Mesendoderm (in vitro differentiated cells): Measurements from ENCODE around the gene TYW1B.
"Not testable (repeated sequence)": the region's sequence is repeated elsewhere in the genome, so short reads cannot be mapped to it uniquely, and the experiment has no call there.

Experiments used
- DNase-seq: peaks from one replicate; pipeline ENCODE4 v3.0.0; 2013
- H2AK5ac ChIP-seq: 2 replicates; pipeline ENCODE4 v1.6.1; 2013; ENCODE audit warnings: low read length, inconsistent platforms
- H2BK120ac ChIP-seq: 2 replicates; pipeline ENCODE4 v1.6.1; 2013; ENCODE audit warnings: low read depth, mild to moderate bottlenecking, low read length, moderate library complexity, mixed read lengths
- H2BK15ac ChIP-seq: replicated peaks from 2 replicates; pipeline ENCODE4 v1.6.1; 2013; ENCODE audit warnings: low read depth, mild to moderate bottlenecking, moderate library complexity
- H2BK5ac ChIP-seq: 2 replicates; pipeline ENCODE4 v1.6.1; 2013; ENCODE audit warnings: low read length, inconsistent platforms
- H3K18ac ChIP-seq: 2 replicates; pipeline ENCODE4 v1.6.1; 2013; ENCODE audit warnings: mild to moderate bottlenecking, low read length, mixed read lengths
- H3K23ac ChIP-seq: one replicate; pipeline ENCODE4 v1.6.1; 2013; ENCODE audit warnings: low read length
- H3K27ac ChIP-seq: 2 replicates; pipeline ENCODE4 v1.5.1; 2013; ENCODE audit warnings: low read depth, mild to moderate bottlenecking, inconsistent platforms, low read length, moderate library complexity
- H3K27me3 ChIP-seq: 2 replicates; pipeline ENCODE4 v1.6.1; 2013; ENCODE audit warnings: low read length, control low read depth, mild to moderate bottlenecking, inconsistent platforms; ENCODE audit not compliant: insufficient read depth, poor library complexity
- H3K36me3 ChIP-seq: 2 replicates; pipeline ENCODE4 v1.6.1; 2013; ENCODE audit warnings: low read length, inconsistent platforms; ENCODE audit not compliant: control insufficient read depth, insufficient read depth
- H3K4ac ChIP-seq: one replicate; pipeline ENCODE4 v1.6.1; 2013; ENCODE audit warnings: low read depth, mild to moderate bottlenecking, low read length, moderate library complexity
- H3K4me1 ChIP-seq: 2 replicates; pipeline ENCODE4 v1.6.1; 2013; ENCODE audit warnings: low read depth, low read length, inconsistent platforms; ENCODE audit not compliant: control insufficient read depth
- H3K4me2 ChIP-seq: 2 replicates; pipeline ENCODE4 v1.6.1; 2013; ENCODE audit warnings: low read length
- H3K4me3 ChIP-seq: 2 replicates; pipeline ENCODE4 v1.5.1; 2013; ENCODE audit warnings: mild to moderate bottlenecking, low read length
- H3K56ac ChIP-seq: one replicate; pipeline ENCODE4 v1.6.1; 2013; ENCODE audit warnings: low read length
- H3K79me1 ChIP-seq: 2 replicates; pipeline ENCODE4 v1.6.1; 2013; ENCODE audit warnings: low read length, inconsistent platforms
- H3K79me2 ChIP-seq: 2 replicates; pipeline ENCODE4 v1.6.1; 2013; ENCODE audit warnings: mild to moderate bottlenecking, low read length; ENCODE audit not compliant: control insufficient read depth, insufficient read depth
- H3K9ac ChIP-seq: 2 replicates; pipeline ENCODE4 v1.6.1; 2013; ENCODE audit warnings: low read length, inconsistent platforms
- H4K5ac ChIP-seq: one replicate; pipeline ENCODE4 v1.6.1; 2013; ENCODE audit warnings: low read length
- H4K8ac ChIP-seq: one replicate; pipeline ENCODE4 v1.6.1; 2013; ENCODE audit warnings: low read depth, mild to moderate bottlenecking, control low read depth, low read length, moderate library complexity
- WGBS: extraction: QIAGEN DNeasy Blood & Tissue Kit; methylation state at CpG from one replicate; pipeline ENCODE4 v1.1.7; 2013; ENCODE audit warnings: low lambda C conversion rate, missing lambda C conversion rate; ENCODE audit not compliant: insufficient coverage; ENCODE audit errors: extremely low coverage; 5-methylcytosine and 5-hydroxymethylcytosine counted together

The TYW1B gene

GRCh38 chr7:72689344-72689743, 138.7 kb downstream of the TYW1B start:
- not testable (repeated sequence) for H3K4me3 ChIP-seq, H3K36me3 ChIP-seq, H4K8ac ChIP-seq, H4K5ac ChIP-seq, H2BK120ac ChIP-seq, H3K23ac ChIP-seq, H3K4me2 ChIP-seq, H2AK5ac ChIP-seq, H2BK15ac ChIP-seq, H3K9ac ChIP-seq, H3K79me2 ChIP-seq, DNase-seq, H3K79me1 ChIP-seq, H3K27ac ChIP-seq, H3K56ac ChIP-seq, H3K18ac ChIP-seq, H3K27me3 ChIP-seq, H3K4ac ChIP-seq, H3K4me1 ChIP-seq, H2BK5ac ChIP-seq
- no CpG with 5 or more reads among the region's 1 CpG for WGBS

- H2BK120ac ChIP-seq, H3K18ac ChIP-seq, H3K27ac ChIP-seq, DNase-seq, H2AK5ac ChIP-seq, H3K4me2 ChIP-seq, H3K4ac ChIP-seq, H3K23ac ChIP-seq, H3K79me1 ChIP-seq, H3K4me3 ChIP-seq, H3K4me1 ChIP-seq, H4K5ac ChIP-seq, H3K79me2 ChIP-seq, H3K27me3 ChIP-seq, H2BK5ac ChIP-seq, H3K9ac ChIP-seq, H4K8ac ChIP-seq, H3K36me3 ChIP-seq, H3K56ac ChIP-seq, H2BK15ac ChIP-seq: not testable (repeated sequence)
- WGBS = no CpG with 5 or more reads among the region's 4 CpGs
Measured at GRCh38 chr7:72681211-72681610, 146.8 kb downstream of the TYW1B start.

GRCh38 chr7:72676880-72677279, 151.1 kb downstream of the TYW1B start:
- H3K9ac ChIP-seq, H3K4me3 ChIP-seq, H2BK5ac ChIP-seq, H3K23ac ChIP-seq, H3K4ac ChIP-seq, H4K5ac ChIP-seq, H2BK120ac ChIP-seq, H3K18ac ChIP-seq, H2AK5ac ChIP-seq, H3K79me1 ChIP-seq, DNase-seq, H3K36me3 ChIP-seq, H2BK15ac ChIP-seq, H3K4me1 ChIP-seq, H3K27me3 ChIP-seq, H4K8ac ChIP-seq, H3K79me2 ChIP-seq, H3K27ac ChIP-seq, H3K56ac ChIP-seq, H3K4me2 ChIP-seq: not testable (repeated sequence)
- no CpG with 5 or more reads among the region's 6 CpGs for WGBS

- H4K8ac ChIP-seq, H3K18ac ChIP-seq, H3K27ac ChIP-seq, H2BK5ac ChIP-seq, H3K27me3 ChIP-seq, H3K79me1 ChIP-seq, H3K4me2 ChIP-seq, H3K4me3 ChIP-seq, H3K4me1 ChIP-seq, H3K56ac ChIP-seq, DNase-seq, H3K23ac ChIP-seq, H3K9ac ChIP-seq, H3K4ac ChIP-seq, H2BK15ac ChIP-seq, H2AK5ac ChIP-seq, H4K5ac ChIP-seq, H3K36me3 ChIP-seq, H3K79me2 ChIP-seq, H2BK120ac ChIP-seq: not testable (repeated sequence)
- no CpG with 5 or more reads among the region's 5 CpGs for WGBS
Measured at GRCh38 chr7:72676086-72676690, 151.8 kb downstream of the TYW1B start.

- not testable (repeated sequence) for H3K56ac ChIP-seq, H3K27ac ChIP-seq, H3K4me2 ChIP-seq, H2AK5ac ChIP-seq, H3K9ac ChIP-seq, DNase-seq, H3K27me3 ChIP-seq, H3K4me1 ChIP-seq, H4K8ac ChIP-seq, H2BK5ac ChIP-seq, H2BK120ac ChIP-seq, H2BK15ac ChIP-seq, H3K36me3 ChIP-seq, H3K4ac ChIP-seq, H3K4me3 ChIP-seq, H4K5ac ChIP-seq, H3K79me1 ChIP-seq, H3K23ac ChIP-seq, H3K79me2 ChIP-seq, H3K18ac ChIP-seq
- 100% methylated on average over 1 of the region's 2 CpGs for WGBS
Measured at GRCh38 chr7:72675686-72676085, 152.3 kb downstream of the TYW1B start.

GRCh38 chr7:72674394-72674793, 153.6 kb downstream of the TYW1B start:
- no peak overlapping the region for H2AK5ac ChIP-seq
- WGBS = no CpG with 5 or more reads among the region's 3 CpGs
- no peak overlapping the region for H3K4me3 ChIP-seq

More at GRCh38 chr7:72674394-72674793, 153.6 kb downstream of the TYW1B start:
- no peaks in the 10 kb centered on the region for H3K79me1 ChIP-seq
- no peak overlapping the region for H2BK5ac ChIP-seq
- no peak overlapping the region for H4K5ac ChIP-seq
- H4K8ac ChIP-seq = no peak overlapping the region
- H3K4ac ChIP-seq = no peak overlapping the region
- H2BK120ac ChIP-seq = no peak overlapping the region
- no peak overlapping the region for H3K27ac ChIP-seq
- no peaks in the 10 kb centered on the region for H3K79me2 ChIP-seq
- H3K18ac ChIP-seq = no peak overlapping the region
- DNase-seq = no peak
- H3K4me2 ChIP-seq = no peak overlapping the region
- H3K36me3 ChIP-seq = no peaks in the 10 kb centered on the region
- H3K23ac ChIP-seq = no peak overlapping the region
- no peak overlapping the region for H3K56ac ChIP-seq
- no peaks in the 10 kb centered on the region for H3K27me3 ChIP-seq
- no peak overlapping the region for H3K9ac ChIP-seq
- no peaks in the 10 kb centered on the region for H3K4me1 ChIP-seq
- H2BK15ac ChIP-seq = no peak overlapping the region
